B cell (primary cell): ENCODE measurements around the gene DFFA.

Source experiments
- EZH2 ChIP-seq: IDR thresholded peaks from 2 replicates; pipeline ENCODE4 v1.6.1; 2012; ENCODE audit warnings: borderline replicate concordance, low read depth, mild to moderate bottlenecking, moderate library complexity, low read length; ENCODE audit not compliant: insufficient read depth, poor library complexity, severe bottlenecking
- TF ChIP-seq, protein P1 (sequence below): fragments of 200-600 bp; IDR thresholded peaks from one replicate; pipeline ENCODE4 v1.8.0; 2022; ENCODE audit warnings: antibody characterized with exemption, mild to moderate bottlenecking

GRCh38 chr1:10509809-10510509 is 37.6 kb upstream of the DFFA start:
- TF ChIP-seq, protein P1, sequence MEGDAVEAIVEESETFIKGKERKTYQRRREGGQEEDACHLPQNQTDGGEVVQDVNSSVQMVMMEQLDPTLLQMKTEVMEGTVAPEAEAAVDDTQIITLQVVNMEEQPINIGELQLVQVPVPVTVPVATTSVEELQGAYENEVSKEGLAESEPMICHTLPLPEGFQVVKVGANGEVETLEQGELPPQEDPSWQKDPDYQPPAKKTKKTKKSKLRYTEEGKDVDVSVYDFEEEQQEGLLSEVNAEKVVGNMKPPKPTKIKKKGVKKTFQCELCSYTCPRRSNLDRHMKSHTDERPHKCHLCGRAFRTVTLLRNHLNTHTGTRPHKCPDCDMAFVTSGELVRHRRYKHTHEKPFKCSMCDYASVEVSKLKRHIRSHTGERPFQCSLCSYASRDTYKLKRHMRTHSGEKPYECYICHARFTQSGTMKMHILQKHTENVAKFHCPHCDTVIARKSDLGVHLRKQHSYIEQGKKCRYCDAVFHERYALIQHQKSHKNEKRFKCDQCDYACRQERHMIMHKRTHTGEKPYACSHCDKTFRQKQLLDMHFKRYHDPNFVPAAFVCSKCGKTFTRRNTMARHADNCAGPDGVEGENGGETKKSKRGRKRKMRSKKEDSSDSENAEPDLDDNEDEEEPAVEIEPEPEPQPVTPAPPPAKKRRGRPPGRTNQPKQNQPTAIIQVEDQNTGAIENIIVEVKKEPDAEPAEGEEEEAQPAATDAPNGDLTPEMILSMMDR: no peak
- TF ChIP-seq EZH2: no peak
